GM21576 (cell line): ENCODE data around the gene BCAS1.

ENCODE experiments used
- ATAC-seq: cut with Tn5 transposase; IDR thresholded peaks from one replicate; pipeline ENCODE4 v1.9.1; 2021; ENCODE audit warnings: mild to moderate bottlenecking, moderate library complexity; ENCODE audit not compliant: unreplicated experiment

Gene BCAS1

GRCh38 chr20:53914091-53914780 is 156.2 kb downstream of the BCAS1 start:
- ATAC-seq: no peak

GRCh38 chr20:53911301-53911700 is 159.1 kb downstream of the BCAS1 start:
- no peak for ATAC-seq

DNA sequence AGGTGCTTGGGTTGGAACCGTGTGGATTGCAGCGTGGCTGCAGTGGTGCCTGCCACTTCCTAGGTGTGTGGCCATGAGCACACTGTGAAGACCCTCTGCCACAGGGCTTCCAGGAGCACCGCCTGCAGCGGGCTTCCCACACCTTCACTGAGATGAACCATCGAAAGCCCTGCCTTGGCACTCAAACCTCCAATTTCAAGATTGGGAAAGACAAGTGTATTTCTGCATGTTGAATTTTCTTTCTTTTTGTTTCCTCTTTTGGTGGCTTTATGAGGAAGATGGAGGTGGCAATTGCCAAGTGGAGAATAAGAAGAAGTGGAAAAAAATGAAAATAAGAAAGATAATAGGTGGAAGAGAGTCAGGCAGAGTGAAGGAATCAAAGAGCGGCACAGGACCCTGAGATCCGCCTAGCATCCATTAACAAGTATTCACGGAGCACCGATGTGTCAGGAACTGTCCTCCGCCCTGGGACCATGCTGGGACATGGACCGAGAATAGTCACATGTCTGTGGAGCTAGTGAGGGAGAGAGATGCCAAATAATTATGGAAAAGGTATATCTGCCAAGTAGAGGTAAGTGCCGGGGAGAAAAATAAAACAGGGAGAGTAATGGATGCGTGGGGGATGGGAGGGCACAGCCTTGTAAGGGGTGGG is 159.9 kb downstream of the BCAS1 start:
- ATAC-seq: no peak

DNA sequence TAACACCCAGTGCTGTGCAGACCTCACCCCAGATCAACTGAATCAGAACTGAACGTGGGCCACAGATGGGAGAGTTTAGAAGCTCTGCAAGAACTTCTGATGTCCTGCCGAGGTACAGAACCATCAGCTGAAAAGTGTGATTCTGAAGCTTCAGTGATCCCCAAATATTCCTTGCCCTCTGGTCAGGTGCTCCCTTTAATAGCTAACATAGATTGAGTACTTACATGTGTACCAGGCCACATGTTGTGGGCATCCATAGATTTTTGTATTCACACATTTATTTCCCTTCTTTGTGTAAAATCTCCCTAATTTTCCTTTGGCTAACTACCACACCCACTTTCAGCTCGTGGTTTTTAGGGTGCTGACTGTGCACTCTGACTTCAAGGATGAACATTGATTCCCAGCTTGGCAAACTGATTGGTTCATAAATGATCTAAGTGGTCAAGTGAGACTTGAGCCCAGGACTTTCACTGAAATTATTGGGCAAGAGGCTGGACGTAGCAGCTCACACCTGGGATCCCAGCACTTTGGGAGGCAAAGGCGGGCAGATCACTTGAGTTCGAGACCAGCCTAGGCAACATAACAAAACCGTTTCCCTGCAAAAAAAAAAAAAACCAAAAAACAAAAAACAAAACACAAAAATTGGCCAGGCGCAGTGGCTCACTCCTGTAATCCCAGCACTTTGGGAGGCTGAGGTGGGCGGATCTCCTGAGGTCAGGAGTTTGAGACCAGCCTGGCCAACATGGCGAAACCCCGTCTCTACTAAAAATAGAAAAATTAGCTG is 162.2 kb downstream of the BCAS1 start:
- ATAC-seq: no peak

GRCh38 chr20:53905820-53906191 is 164.6 kb downstream of the BCAS1 start:
- no peak for ATAC-seq

- no peak for ATAC-seq
These were observed 165.2 kb downstream of the BCAS1 start for GRCh38 chr20:53905019-53905819.

DNA sequence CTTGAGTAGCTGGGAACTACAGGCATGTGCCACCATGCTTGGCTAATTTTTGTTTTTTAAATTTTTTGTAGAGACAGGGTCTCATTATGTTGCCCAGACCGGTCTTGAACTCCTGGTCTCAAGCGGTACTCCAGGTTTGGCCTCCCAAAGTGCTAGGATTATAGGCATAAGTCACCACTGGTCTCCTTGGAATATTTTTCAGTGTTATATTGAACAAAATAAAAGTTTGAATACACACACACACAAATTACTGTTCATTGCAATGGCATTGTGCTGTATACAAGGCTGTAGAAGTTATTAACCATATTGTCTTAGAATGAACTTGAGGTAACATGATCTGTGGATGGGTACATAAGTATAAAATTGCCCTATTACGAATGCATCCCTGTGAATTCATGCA is 166.1 kb downstream of the BCAS1 start:
- ATAC-seq: no peak

- no peak for ATAC-seq
These were observed 166.8 kb downstream of the BCAS1 start for GRCh38 chr20:53903652-53903987.

DNA sequence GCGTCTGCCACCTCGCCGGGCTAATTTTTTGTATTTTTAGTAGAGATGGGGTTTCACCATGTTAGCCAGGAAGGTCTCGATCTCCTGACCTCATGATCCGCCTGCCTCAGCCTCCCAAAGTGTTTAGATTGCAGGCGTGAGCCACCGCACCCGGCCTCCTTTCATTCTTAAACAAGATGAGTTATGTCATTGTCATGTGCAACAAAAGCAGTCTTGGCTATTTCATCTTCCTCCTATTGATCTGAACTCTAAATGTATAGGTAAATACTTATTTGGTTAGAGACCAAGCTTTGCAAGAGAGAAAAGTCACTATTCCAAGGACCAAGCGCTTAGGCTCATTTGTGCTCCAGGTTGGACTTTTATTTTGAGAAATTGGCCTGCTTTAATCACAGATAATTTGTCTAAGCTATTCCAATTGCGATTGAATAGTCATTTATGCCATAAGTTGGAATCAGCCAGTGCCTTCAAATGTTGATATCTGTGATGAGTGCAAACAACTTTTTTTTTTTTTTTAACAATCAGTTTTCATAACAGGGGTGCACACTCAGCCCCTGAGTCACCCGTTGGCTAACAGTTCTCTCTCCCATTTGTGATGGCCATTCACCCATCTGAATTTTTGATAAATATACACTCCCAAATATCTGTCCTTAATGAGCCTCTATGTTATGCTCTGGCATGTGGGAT is 167.3 kb downstream of the BCAS1 start:
- ATAC-seq: no peak

GRCh38 chr20:53901497-53902096 is 168.8 kb downstream of the BCAS1 start:
- no peak for ATAC-seq

GRCh38 chr20:53901064-53901463 is 169.3 kb downstream of the BCAS1 start:
- no peak for ATAC-seq

GRCh38 chr20:53900380-53900999 is 169.9 kb downstream of the BCAS1 start:
- ATAC-seq: no peak

- ATAC-seq: peak; percentile 76
These were observed 170.8 kb downstream of the BCAS1 start for GRCh38 chr20:53899351-53900167.

DNA sequence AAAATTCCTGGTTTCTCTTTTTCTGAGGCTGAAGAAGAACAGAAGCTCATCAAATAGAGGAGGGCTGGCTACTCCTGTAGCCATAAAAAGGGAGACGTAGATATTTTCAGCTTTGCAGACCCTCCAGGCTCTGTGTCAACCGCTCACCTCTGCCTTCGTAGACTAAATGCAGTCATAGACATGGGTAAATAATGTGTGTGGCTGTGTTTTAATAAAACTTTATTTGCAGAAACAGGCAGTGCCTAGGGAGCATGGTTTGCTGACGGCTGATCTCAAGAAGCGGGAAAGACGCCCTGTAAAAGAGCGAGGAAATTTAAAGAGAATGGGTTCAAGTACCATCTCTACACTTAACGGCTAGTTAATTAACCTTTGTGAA is 171.8 kb downstream of the BCAS1 start:
- no peak for ATAC-seq

DNA sequence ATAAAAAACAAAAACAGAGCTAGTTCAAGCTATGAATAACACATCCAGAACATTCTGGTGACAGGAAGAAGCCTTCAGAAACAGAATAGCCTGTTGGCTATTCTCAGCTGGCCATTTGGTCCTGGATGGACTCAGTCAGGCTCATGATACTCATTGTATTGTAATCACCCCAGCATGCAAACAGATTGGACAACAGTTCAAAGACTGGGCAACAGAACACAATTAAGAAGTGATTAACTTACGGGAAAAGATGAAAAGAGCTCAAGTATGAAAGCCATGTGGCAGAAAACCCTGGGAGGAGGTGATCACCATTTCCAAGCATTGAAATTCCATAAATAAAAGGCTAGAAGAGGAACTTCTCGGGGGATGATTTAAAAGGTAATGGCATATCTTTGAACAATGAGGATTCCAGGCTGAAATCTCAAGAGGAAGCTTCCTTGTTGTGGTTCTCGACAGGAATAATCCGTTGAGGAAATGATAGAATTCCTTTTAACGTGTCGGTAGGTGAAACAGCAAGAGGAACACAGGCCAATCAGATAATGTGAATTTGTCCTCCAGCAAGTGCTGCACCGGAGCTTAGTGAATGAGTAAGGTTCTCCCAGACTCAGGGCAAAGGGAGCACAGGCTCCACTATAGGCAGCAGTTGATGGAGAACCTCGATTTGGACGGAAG is 172.4 kb downstream of the BCAS1 start:
- no peak for ATAC-seq

DNA sequence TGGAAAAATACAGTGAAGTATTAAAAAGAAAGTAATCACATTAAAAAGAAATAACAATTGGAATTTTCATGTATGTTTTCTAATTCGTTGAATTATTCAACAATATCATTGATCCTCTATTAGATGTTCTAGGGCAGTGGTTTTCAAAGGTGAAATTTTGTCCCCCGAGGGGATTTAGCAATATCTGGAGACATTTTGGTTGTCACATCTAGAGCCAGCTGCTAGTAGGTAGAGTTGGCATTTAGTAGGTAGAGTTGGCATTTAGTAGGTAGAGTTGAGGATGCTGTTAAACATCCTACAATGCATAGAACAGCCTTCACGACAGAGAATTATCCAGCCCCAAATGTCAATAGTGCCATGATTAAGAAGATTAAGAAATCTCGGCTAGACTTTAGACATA is 173.7 kb downstream of the BCAS1 start:
- ATAC-seq: no peak

GRCh38 chr20:53896041-53896440 is 174.4 kb downstream of the BCAS1 start:
- ATAC-seq: no peak

DNA sequence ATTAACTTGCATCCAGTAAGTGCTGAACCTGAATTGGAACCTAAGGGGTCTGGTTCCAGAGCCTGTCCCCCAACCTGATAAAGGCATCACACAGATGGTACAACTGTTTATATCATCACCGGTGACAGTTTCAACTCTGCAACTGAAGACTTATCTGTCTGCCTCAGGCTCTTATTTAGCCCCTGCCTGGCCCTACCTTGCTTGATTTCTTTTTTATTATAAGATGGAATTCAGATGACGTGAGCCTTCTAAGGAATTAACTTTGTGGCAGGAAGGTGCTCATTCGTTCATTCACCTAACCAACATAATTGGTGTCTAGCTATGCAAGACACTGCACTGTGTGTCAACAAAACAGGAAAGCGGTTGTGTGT is 175.0 kb downstream of the BCAS1 start:
- ATAC-seq: no peak
